Measurements from ENCODE around the gene STRIP2.
"Not testable (repeated sequence)": the region's sequence is repeated elsewhere in the genome, so short reads cannot be mapped to it uniquely, and the experiment has no call there.

The STRIP2 gene

DNA sequence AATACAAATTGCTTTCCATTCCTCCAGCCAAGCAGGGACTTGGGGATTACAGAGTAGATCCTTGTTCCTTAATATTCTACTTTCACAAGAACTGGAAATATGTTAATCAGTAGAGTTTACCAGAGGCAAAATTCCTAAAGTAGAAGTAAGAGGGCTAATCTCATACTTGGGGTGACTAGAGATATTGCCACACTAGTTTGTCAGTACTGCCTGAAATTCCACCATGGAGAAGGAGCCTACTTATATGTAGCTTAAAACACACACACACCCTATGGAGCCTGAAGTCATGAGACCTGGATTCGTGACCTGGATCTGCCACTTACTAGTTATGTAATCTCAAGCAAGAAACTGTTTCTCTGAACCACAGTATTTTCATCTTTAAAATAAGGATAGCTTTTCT lies 33.9 kb downstream of the STRIP2 start:
- TF ChIP-seq, protein P1, sequence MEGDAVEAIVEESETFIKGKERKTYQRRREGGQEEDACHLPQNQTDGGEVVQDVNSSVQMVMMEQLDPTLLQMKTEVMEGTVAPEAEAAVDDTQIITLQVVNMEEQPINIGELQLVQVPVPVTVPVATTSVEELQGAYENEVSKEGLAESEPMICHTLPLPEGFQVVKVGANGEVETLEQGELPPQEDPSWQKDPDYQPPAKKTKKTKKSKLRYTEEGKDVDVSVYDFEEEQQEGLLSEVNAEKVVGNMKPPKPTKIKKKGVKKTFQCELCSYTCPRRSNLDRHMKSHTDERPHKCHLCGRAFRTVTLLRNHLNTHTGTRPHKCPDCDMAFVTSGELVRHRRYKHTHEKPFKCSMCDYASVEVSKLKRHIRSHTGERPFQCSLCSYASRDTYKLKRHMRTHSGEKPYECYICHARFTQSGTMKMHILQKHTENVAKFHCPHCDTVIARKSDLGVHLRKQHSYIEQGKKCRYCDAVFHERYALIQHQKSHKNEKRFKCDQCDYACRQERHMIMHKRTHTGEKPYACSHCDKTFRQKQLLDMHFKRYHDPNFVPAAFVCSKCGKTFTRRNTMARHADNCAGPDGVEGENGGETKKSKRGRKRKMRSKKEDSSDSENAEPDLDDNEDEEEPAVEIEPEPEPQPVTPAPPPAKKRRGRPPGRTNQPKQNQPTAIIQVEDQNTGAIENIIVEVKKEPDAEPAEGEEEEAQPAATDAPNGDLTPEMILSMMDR (IDR thresholded peaks at IDR 0.05) = no peak
- H3K27me3 Mint-ChIP-seq (ENCODE audit: low read depth, poor library complexity) = no peaks in the 10 kb centered on the region
- no peaks in the 10 kb centered on the region for H3K36me3 Mint-ChIP-seq (ENCODE audit: low read depth)
- H3K9me3 Mint-ChIP-seq = no peaks in the 10 kb centered on the region
- H3K27ac Mint-ChIP-seq = no peak overlapping the region
- H3K4me3 Mint-ChIP-seq = no peak overlapping the region
- no peaks in the 10 kb centered on the region for H3K4me1 Mint-ChIP-seq
- no peak for DNase-seq

DNA sequence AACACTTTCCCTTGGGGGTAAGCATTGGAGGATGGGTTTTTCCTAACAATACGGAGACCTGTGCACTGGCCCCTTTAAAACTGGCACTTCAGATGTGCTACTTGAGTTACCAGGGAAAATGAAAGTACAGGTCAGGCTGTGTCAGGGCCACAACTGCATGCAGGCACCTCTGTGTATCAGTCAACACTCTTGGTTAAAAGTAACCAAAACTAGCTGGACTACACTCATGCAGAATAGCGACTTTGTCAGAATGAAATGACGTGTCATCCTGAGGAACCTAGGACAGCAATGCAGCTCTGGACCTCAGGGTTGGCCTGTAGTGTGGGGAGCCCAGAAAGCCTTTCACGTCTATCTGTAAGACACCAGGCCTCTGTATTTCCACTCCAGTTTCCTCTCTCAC lies 34.3 kb downstream of the STRIP2 start:
- TF ChIP-seq, protein P1 (IDR thresholded peaks at IDR 0.05) = no peak
- Mint-ChIP-seq H3K27me3 (ENCODE audit: low read depth, poor library complexity) (no peaks in the 10 kb centered on the region), H3K4me3 (no peak overlapping the region), H3K36me3 (ENCODE audit: low read depth) (no peaks in the 10 kb centered on the region), H3K4me1 (no peaks in the 10 kb centered on the region), H3K27ac (no peak overlapping the region), H3K9me3 (no peaks in the 10 kb centered on the region)
- DNase-seq = no peak

DNA sequence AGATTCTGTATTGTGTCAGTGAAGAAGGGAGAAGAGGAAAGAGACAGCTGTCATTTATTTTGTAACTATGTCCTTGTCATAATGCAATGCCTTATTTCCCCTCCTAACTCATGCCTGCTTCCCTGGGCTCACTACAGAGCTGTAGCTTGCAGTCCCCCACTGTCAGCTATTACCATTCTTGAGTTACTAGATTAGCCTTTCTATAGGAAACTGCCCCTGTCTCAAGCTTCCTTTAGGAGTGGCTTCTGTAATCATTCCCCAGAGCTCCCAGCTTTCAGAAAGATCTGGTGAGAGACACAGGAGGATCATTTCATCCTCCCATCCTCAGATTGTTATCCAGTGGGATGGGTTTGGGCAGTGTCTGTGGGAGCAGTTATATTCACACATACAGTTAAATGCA lies 35.7 kb downstream of the STRIP2 start:
- Mint-ChIP-seq H3K27me3 (ENCODE audit: low read depth, poor library complexity) (peaks cover 1% of the 10 kb centered on the region), H3K4me1 (no peaks in the 10 kb centered on the region), H3K36me3 (ENCODE audit: low read depth) (peaks cover 3% of the 10 kb centered on the region), H3K4me3 (no peak overlapping the region), H3K27ac (no peak overlapping the region), H3K9me3 (peaks cover 2% of the 10 kb centered on the region)
- DNase-seq = no peak
- TF ChIP-seq, protein P1 (IDR thresholded peaks at IDR 0.05) = no peak

DNA sequence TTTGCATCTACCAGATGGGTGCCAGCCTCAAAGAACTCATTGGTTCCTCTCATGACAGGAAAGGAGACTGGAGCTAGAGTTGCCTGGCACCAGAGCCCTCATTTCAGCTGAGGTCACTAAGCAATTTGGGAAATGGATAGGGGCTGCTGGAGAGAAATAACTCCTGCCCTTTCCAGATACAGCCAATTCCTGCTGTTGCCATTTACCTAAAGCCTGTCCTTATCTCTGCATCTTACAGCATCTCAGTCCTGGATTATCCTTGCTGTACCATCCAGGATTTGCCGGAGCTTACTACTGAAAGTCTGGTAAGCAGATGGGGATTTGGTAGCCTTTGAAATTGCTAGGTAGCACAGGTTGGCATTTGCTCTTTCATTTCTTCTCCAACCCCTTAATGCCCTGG lies 36.2 kb downstream of the STRIP2 start:
- no peak overlapping the region for H3K27ac Mint-ChIP-seq
- no peak overlapping the region for H3K4me3 Mint-ChIP-seq
- TF ChIP-seq, protein P1 (IDR thresholded peaks at IDR 0.05) = no peak

DNA sequence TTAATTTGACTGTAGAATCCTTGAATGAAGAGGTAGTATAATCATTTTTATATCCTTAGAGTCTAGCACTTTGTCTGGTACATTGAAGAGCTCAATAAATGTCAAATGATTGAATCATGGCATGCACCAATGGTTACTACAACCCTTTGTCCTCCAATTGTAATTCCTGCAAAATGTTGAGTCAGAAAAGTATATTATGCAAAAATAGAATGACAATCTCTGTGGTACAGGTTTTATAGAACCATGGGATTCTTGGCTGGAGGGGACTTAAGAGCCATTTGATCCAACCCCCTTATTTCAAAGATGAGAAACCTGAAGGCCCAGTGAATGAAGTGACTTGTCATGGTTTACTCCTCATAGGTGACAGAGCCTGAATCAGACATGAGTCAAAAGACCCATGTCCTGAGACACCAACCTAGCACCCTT lies 37.2 kb downstream of the STRIP2 start:
- Mint-ChIP-seq H3K36me3 (ENCODE audit: low read depth) (peaks cover 12% of the 10 kb centered on the region), H3K4me1 (no peaks in the 10 kb centered on the region), H3K27ac (no peak overlapping the region), H3K9me3 (peaks cover 10% of the 10 kb centered on the region), H3K4me3 (no peak overlapping the region), H3K27me3 (ENCODE audit: low read depth, poor library complexity) (peaks cover 5% of the 10 kb centered on the region)
- TF ChIP-seq, protein P1 (IDR thresholded peaks at IDR 0.05) = no peak
- DNase-seq = no peak

More for the DNA sequence above, 36.2 kb downstream of the STRIP2 start:
- H3K9me3 Mint-ChIP-seq = peaks cover 5% of the 10 kb centered on the region
- H3K36me3 Mint-ChIP-seq (ENCODE audit: low read depth) = peaks cover 8% of the 10 kb centered on the region
- H3K27me3 Mint-ChIP-seq (ENCODE audit: low read depth, poor library complexity) = peaks cover 4% of the 10 kb centered on the region
- no peak for DNase-seq
- no peaks in the 10 kb centered on the region for H3K4me1 Mint-ChIP-seq

DNA sequence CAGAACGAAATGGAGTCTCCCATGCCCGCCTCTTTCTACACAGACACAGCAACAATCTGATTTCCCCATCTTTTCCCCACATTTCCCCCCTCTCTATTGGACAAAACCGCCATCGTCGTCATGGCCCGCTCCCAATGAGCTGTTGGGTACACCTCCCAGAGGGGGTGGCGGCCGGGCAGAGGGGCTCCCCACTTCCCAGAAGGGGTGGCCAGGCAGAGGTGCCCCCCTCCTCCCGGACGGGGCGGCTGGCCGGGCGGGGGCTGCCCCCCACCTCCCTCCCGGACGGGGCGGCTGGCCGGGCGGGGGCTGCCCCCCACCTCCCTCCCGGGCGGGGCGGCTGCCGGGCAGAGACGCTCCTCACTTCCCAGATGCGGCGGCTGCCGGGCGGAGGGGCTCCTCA lies 41.7 kb downstream of the STRIP2 start:
- H3K4me1 Mint-ChIP-seq; H3K27ac Mint-ChIP-seq; DNase-seq; H3K27me3 Mint-ChIP-seq (ENCODE audit: low read depth, poor library complexity); H3K4me3 Mint-ChIP-seq: not testable (repeated sequence)
- Mint-ChIP-seq H3K36me3 (ENCODE audit: low read depth) (peaks cover 36% of the 10 kb centered on the region), H3K9me3 (peaks cover 24% of the 10 kb centered on the region)

DNA sequence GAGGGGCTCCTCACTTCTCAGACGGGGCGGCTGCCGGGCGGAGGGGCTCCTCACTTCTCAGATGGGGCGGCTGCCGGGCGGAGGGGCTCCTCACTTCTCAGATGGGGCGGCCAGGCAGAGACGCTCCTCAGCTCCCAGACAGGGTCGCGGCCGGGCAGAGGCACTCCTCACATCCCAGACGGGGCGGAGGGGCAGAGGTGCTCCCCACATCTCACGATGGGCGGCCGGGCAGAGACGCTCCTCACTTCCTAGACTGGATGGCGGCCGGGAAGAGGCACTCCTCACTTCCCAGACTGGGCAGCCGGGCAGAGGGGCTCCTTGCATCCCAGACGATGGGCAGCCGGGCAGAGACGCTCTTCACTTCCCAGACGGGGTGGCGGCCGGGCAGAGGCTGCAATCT lies 42.2 kb downstream of the STRIP2 start:
- DNase-seq; H3K27ac Mint-ChIP-seq; H3K27me3 Mint-ChIP-seq (ENCODE audit: low read depth, poor library complexity); H3K4me3 Mint-ChIP-seq; H3K4me1 Mint-ChIP-seq: not testable (repeated sequence)
- H3K36me3 Mint-ChIP-seq (ENCODE audit: low read depth) = peaks cover 37% of the 10 kb centered on the region
- peaks cover 24% of the 10 kb centered on the region for H3K9me3 Mint-ChIP-seq

Measured in nephron progenitor cell (in vitro differentiated cells).